Peyer's patch (tissue), 4 donors: ENCODE results near the gene CCDC39.

ENCODE experiments used
- POLR2A ChIP-seq, 2 donors: fragments of 450-650 bp; IDR thresholded peaks; one replicate each; pipeline ENCODE4 v1.5.1; 2017; ENCODE audit warnings: antibody characterized with exemption in 2 of 2, mild to moderate bottlenecking in 2 of 2, moderate library complexity in 2 of 2
- TF ChIP-seq, protein P1 (sequence below), 6 experiments: fragments of 450-650 bp in 4 of 6; fragments of 200-600 bp in 2 of 6; sonication (generic) in 1 of 6; IDR thresholded peaks; one replicate each; pipeline ENCODE4 v1.5.1; 2017 to 2019; ENCODE audit warnings: antibody characterized with exemption in 6 of 6, mild to moderate bottlenecking in 3 of 6, moderate library complexity in 1 of 6

DNA sequence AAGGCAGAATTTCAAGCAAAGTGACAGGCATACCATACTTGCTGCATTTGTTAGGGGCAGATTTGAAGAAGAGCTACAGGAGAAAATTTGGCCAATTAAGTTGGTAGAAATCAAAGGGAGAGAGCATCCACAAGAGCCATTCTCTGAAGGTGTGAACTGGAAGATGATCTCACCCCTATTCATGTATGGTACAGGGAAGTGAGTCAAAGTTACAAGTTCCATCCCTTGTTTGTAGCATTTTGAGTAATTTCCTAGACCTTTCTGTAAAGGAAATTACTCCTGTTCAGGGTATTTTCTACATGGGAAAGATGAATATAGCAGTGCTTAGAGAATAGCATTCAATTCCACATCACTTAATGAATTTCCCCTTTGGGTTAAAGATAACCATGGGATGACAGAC, 48.9 kb downstream of the CCDC39 start:
- TF ChIP-seq, protein P1, sequence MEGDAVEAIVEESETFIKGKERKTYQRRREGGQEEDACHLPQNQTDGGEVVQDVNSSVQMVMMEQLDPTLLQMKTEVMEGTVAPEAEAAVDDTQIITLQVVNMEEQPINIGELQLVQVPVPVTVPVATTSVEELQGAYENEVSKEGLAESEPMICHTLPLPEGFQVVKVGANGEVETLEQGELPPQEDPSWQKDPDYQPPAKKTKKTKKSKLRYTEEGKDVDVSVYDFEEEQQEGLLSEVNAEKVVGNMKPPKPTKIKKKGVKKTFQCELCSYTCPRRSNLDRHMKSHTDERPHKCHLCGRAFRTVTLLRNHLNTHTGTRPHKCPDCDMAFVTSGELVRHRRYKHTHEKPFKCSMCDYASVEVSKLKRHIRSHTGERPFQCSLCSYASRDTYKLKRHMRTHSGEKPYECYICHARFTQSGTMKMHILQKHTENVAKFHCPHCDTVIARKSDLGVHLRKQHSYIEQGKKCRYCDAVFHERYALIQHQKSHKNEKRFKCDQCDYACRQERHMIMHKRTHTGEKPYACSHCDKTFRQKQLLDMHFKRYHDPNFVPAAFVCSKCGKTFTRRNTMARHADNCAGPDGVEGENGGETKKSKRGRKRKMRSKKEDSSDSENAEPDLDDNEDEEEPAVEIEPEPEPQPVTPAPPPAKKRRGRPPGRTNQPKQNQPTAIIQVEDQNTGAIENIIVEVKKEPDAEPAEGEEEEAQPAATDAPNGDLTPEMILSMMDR (IDR thresholded peaks at IDR 0.05) = no peak
- TF ChIP-seq POLR2A (IDR thresholded peaks at IDR 0.05) = no peak
